ENCODE measurements around the gene RBBP8NL.

- no peak for TF ChIP-seq CTCF (IDR thresholded peaks at IDR 0.05)
- TF ChIP-seq EP300 (IDR thresholded peaks at IDR 0.05), result no peak
- no peak for TF ChIP-seq POLR2AphosphoS5 (IDR thresholded peaks at IDR 0.05)
- TF ChIP-seq POLR2A (IDR thresholded peaks at IDR 0.05; ENCODE audit: low read depth), result no peak
Observed at GRCh38 chr20:62466072-62466760, 38.9 kb upstream of the RBBP8NL start.

Data from esophagus muscularis mucosa (tissue), 4 donors.